ENCODE data around the gene HSF5. TPM values are rescaled to one million over a fixed set of nuclear protein-coding genes. Genes with fewer than 3 reads are reported as not detected.

Gene HSF5
- total RNA-seq, 1 donor from 2014 or later = 0.20 TPM

GRCh38 chr17:58378733-58379510, 109.3 kb downstream of the HSF5 start:
- ATAC-seq = no peak
- intact Hi-C loops (cut with DNase I) = no loop called here
- Histone ChIP-seq H3K27me3 (no peaks in the 10 kb centered on the region), H3K36me3 (no peaks in the 10 kb centered on the region), H3K27ac (no peak overlapping the region), H3K4me1 (peaks cover 45% of the 10 kb centered on the region), H3K9me3 (no peaks in the 10 kb centered on the region), H3K4me3 (no peak overlapping the region)
- TF ChIP-seq, protein P1, sequence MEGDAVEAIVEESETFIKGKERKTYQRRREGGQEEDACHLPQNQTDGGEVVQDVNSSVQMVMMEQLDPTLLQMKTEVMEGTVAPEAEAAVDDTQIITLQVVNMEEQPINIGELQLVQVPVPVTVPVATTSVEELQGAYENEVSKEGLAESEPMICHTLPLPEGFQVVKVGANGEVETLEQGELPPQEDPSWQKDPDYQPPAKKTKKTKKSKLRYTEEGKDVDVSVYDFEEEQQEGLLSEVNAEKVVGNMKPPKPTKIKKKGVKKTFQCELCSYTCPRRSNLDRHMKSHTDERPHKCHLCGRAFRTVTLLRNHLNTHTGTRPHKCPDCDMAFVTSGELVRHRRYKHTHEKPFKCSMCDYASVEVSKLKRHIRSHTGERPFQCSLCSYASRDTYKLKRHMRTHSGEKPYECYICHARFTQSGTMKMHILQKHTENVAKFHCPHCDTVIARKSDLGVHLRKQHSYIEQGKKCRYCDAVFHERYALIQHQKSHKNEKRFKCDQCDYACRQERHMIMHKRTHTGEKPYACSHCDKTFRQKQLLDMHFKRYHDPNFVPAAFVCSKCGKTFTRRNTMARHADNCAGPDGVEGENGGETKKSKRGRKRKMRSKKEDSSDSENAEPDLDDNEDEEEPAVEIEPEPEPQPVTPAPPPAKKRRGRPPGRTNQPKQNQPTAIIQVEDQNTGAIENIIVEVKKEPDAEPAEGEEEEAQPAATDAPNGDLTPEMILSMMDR (IDR thresholded peaks at IDR 0.05) = no peak
- DNase-seq = no peak

- no peak for DNase-seq
- H3K4me3 ChIP-seq = no peak overlapping the region
- H3K9me3 ChIP-seq = no peaks in the 10 kb centered on the region
- H3K27ac ChIP-seq = no peak overlapping the region
- H3K27me3 ChIP-seq = no peaks in the 10 kb centered on the region
- H3K36me3 ChIP-seq = no peaks in the 10 kb centered on the region
- TF ChIP-seq, protein P1 (IDR thresholded peaks at IDR 0.05) = no peak
- intact Hi-C loops (cut with DNase I) = no loop called here
- peaks cover 40% of the 10 kb centered on the region for H3K4me1 ChIP-seq
- ATAC-seq = no peak
Measured at GRCh38 chr17:58377661-58378060, 110.5 kb downstream of the HSF5 start.

GRCh38 chr17:58377093-58377601, 111.1 kb downstream of the HSF5 start:
- Histone ChIP-seq H3K27me3 (no peaks in the 10 kb centered on the region), H3K4me1 (peaks cover 35% of the 10 kb centered on the region), H3K4me3 (no peak overlapping the region), H3K27ac (no peak overlapping the region), H3K9me3 (no peaks in the 10 kb centered on the region), H3K36me3 (no peaks in the 10 kb centered on the region)
- ATAC-seq (peak; percentile 84), DNase-seq (no peak)
- TF ChIP-seq, protein P1 (IDR thresholded peaks at IDR 0.05) = no peak
- intact Hi-C loops (cut with DNase I) = no loop called here

DNA sequence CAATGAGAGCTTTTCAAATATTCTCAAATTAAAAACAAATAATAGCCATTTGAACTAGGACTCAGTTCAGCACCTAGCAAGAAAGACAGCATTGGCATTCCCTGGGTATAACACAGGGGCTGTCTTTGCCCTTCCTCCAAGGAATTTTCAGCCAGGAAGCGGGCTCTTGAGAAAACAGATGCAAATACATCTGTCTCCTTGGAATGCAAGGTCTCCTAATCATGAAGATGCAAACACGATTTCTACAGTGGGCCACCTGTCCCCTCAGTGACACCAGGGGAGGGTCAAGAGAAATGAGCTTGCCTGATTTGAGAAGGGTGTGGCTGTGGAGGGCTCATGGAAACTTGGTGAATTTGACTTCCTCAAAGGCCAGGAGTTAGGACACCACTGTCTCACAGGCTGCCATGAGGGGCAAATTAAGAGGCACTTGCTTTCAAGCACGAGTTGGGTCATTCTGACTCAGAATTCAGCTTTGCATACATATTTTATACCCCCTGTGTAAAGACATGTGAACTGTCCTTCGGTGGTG, 111.7 kb downstream of the HSF5 start:
- DNase-seq (no peak), ATAC-seq (peak; percentile 67)
- H3K27ac ChIP-seq = no peak overlapping the region
- TF ChIP-seq, protein P1 (IDR thresholded peaks at IDR 0.05) = no peak
- peaks cover 29% of the 10 kb centered on the region for H3K4me1 ChIP-seq
- H3K9me3 ChIP-seq = no peaks in the 10 kb centered on the region
- no peak overlapping the region for H3K4me3 ChIP-seq
- intact Hi-C loops (cut with DNase I) = no loop called here
- no peaks in the 10 kb centered on the region for H3K27me3 ChIP-seq
- H3K36me3 ChIP-seq = no peaks in the 10 kb centered on the region

GRCh38 chr17:58375811-58376210, 112.4 kb downstream of the HSF5 start:
- ATAC-seq = no peak
- intact Hi-C loops (cut with DNase I) = no loop called here
- TF ChIP-seq, protein P1 (IDR thresholded peaks at IDR 0.05) = no peak

More at GRCh38 chr17:58375811-58376210, 112.4 kb downstream of the HSF5 start:
- no peak overlapping the region for H3K27ac ChIP-seq
- H3K36me3 ChIP-seq = no peaks in the 10 kb centered on the region
- no peaks in the 10 kb centered on the region for H3K27me3 ChIP-seq
- H3K4me3 ChIP-seq = no peak overlapping the region
- DNase-seq = no peak
- peaks cover 25% of the 10 kb centered on the region for H3K4me1 ChIP-seq
- no peaks in the 10 kb centered on the region for H3K9me3 ChIP-seq
